Upper lobe of left lung (tissue), 6 donors: ENCODE data around the gene DNAJC18. TPM values are rescaled to one million over a fixed set of nuclear protein-coding genes. Genes with fewer than 3 reads are reported as not detected.

Experiments used
- ATAC-seq, 2 donors: fragments of 200-7000 bp; cut with Tn5 transposase; one replicate each; pipeline ENCODE4 v1.9.1; 2022; ENCODE audit warnings: mild to moderate bottlenecking in 2 of 2, moderate library complexity in 2 of 2; ENCODE audit not compliant: low FRiP score in 2 of 2
- DNase-seq, 2 donors: peaks; one replicate each; pipeline ENCODE4 v3.0.0-alpha.2; 2019 to 2020
- H3K27ac ChIP-seq, 4 donors: fragments of 200-600 bp; sonication (generic); one replicate each; pipeline ENCODE4 v1.5.1; 2016 to 2019
- H3K27me3 ChIP-seq, 4 donors: fragments of 200-600 bp; sonication (generic); one replicate each; pipeline ENCODE4 v1.5.1; 2017 to 2019
- H3K36me3 ChIP-seq, 4 donors: fragments of 200-600 bp; sonication (generic); one replicate each; pipeline ENCODE4 v1.5.1; 2016 to 2019
- H3K4me1 ChIP-seq, 4 donors: fragments of 200-600 bp; sonication (generic); one replicate each; pipeline ENCODE4 v1.5.1; 2018 to 2019
- H3K4me3 ChIP-seq, 4 donors: fragments of 200-600 bp; sonication (generic); one replicate each; pipeline ENCODE4 v1.5.1; 2017 to 2019; ENCODE audit warnings: mild to moderate bottlenecking in 2 of 4, moderate library complexity in 1 of 4
- H3K9me3 ChIP-seq, 4 donors: fragments of 200-600 bp; sonication (generic); one replicate each; pipeline ENCODE4 v1.5.1; 2018 to 2019
- EP300 ChIP-seq, 4 donors: sonication (generic); formaldehyde crosslinking; IDR thresholded peaks; one replicate each; pipeline ENCODE4 v1.5.1; 2017; ENCODE audit warnings: antibody characterized with exemption in 4 of 4, control low read depth in 2 of 4
- POLR2A ChIP-seq, 4 donors: fragments of 450-650 bp; IDR thresholded peaks; one replicate each; pipeline ENCODE4 v1.5.1; 2016 to 2017; ENCODE audit warnings: antibody characterized with exemption in 4 of 4, mild to moderate bottlenecking in 2 of 4
- POLR2AphosphoS5 ChIP-seq, 2 donors: sonication (generic); formaldehyde crosslinking; IDR thresholded peaks; one replicate each; pipeline ENCODE4 v1.5.1; 2017; ENCODE audit warnings: antibody characterized with exemption in 2 of 2
- WGBS, 2 donors: methylation state at CpG; one replicate each; pipeline ENCODE4 v1.1.5; 2017 to 2018; 5-methylcytosine and 5-hydroxymethylcytosine counted together
- total RNA-seq, 6 donors: library from RNA; depleted of rRNA in 4 of 6; stranded (reverse); fragments of >200 nt in 4 of 6; gene quantifications; one replicate each; pipeline versions ENCODE4 v1.1.0 to v1.2.1, GENCODE V29; 2016 to 2021
- TF ChIP-seq, protein P1 (sequence below), 6 experiments: fragments of 450-650 bp in 4 of 6; fragments of 200-600 bp in 2 of 6; sonication (generic) in 2 of 6; IDR thresholded peaks; one replicate each; pipeline ENCODE4 v1.5.1; 2016 to 2019; ENCODE audit warnings: antibody characterized with exemption in 6 of 6
- donor health status: DM: no; HTN: no; CAD: no; lungs with moderate emphysema.
- donor health status: DM: no; HTN: yes; CAD: no; lungs with severe emphysema.

DNAJC18 gene
- total RNA-seq, 6 donors from 2014 or later = 1.0 to 11.6 (median 6.3) TPM

DNA sequence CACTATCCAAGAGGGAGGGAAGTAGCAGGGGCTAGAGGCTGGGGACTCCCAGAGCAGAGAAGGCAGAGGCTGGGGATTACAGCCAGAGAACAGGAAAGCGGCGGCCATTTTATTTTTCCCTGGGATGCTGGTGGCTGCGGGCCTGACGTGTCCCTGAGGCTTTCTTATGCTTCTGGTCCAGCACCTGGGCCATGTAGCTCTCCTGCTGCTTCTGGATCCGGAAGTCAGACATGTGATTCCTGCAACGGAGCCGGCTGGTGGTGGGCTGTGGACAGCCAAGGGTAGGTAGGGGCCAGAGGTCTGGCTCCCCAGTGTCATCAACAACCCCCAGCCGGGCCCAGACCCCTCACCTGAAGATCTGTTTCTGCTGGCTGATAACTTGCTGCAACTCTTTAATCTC lies 42.6 kb downstream of the DNAJC18 start:
- Histone ChIP-seq H3K36me3 (no peaks in the 10 kb centered on the region), H3K27ac (no peak overlapping the region), H3K4me3 (no peak overlapping the region), H3K27me3 (peaks cover 0 to 31% (median 18%) of the 10 kb centered on the region in 4 donors), H3K9me3 (no peaks in the 10 kb centered on the region), H3K4me1 (peaks cover 14 to 37% (median 30%) of the 10 kb centered on the region in 4 donors)
- TF ChIP-seq EP300 (IDR thresholded peaks at IDR 0.05) = no peak
- TF ChIP-seq POLR2A (IDR thresholded peaks at IDR 0.05) = no peak
- TF ChIP-seq, protein P1, sequence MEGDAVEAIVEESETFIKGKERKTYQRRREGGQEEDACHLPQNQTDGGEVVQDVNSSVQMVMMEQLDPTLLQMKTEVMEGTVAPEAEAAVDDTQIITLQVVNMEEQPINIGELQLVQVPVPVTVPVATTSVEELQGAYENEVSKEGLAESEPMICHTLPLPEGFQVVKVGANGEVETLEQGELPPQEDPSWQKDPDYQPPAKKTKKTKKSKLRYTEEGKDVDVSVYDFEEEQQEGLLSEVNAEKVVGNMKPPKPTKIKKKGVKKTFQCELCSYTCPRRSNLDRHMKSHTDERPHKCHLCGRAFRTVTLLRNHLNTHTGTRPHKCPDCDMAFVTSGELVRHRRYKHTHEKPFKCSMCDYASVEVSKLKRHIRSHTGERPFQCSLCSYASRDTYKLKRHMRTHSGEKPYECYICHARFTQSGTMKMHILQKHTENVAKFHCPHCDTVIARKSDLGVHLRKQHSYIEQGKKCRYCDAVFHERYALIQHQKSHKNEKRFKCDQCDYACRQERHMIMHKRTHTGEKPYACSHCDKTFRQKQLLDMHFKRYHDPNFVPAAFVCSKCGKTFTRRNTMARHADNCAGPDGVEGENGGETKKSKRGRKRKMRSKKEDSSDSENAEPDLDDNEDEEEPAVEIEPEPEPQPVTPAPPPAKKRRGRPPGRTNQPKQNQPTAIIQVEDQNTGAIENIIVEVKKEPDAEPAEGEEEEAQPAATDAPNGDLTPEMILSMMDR (IDR thresholded peaks at IDR 0.05) = no peak
- no peak for TF ChIP-seq POLR2AphosphoS5 (IDR thresholded peaks at IDR 0.05)
- 92 to 97% methylated on average over 8 of the region's 8 CpGs for WGBS, 2 donors
- DNase-seq (no peak), ATAC-seq (no peak)

DNA sequence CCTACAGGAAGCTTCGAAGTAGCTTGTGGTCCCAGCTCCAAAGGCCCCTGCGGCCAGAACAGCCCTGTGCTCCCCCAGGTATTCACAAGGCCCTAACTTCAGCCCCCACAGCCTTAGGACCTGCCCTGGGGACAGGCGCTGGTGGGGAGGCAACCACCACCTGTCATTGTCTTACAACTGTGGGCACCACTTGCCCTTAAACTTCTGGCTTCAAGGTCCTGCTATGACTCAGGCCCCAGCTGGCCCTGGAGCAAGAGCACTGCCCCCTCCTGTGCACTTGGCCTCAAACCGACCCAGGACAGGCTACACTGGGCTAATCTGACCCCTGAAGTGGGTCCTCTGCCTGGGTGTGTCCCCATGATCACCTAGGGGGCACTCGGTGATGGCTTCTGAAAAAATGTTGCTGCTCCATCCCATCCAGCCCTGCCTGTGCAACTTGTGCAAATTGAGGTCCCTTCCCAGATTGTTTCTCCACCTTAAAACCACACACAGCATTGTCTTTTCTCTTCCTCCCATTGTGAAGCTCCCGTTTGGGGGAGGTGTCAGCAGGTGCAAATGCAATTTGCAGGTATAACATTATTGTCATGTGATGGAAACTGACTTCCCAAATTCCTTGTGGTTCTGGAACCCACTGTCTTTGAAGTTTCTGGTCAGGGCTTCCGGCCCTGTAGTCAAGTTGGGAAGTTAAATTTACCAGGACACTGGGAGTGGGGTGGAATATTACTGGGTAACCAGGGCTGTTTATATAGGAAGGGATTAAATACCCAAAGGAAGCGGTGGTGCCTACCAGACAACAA lies 43.3 kb downstream of the DNAJC18 start:
- Histone ChIP-seq H3K4me1 (peaks cover 14 to 43% (median 35%) of the 10 kb centered on the region in 4 donors), H3K9me3 (no peaks in the 10 kb centered on the region), H3K36me3 (no peaks in the 10 kb centered on the region), H3K4me3 (no peak overlapping the region), H3K27me3 (peaks cover 0 to 31% (median 18%) of the 10 kb centered on the region in 4 donors), H3K27ac (no peak overlapping the region)
- no peak for DNase-seq
- no peak for ATAC-seq
- TF ChIP-seq POLR2AphosphoS5 (IDR thresholded peaks at IDR 0.05) (no peak), POLR2A (IDR thresholded peaks at IDR 0.05) (no peak), EP300 (IDR thresholded peaks at IDR 0.05) (no peak)
- TF ChIP-seq, protein P1 (IDR thresholded peaks at IDR 0.05) = no peak
- WGBS, 2 donors = 75 to 82% methylated on average over 6 to 8 of the region's 8 CpGs

DNA sequence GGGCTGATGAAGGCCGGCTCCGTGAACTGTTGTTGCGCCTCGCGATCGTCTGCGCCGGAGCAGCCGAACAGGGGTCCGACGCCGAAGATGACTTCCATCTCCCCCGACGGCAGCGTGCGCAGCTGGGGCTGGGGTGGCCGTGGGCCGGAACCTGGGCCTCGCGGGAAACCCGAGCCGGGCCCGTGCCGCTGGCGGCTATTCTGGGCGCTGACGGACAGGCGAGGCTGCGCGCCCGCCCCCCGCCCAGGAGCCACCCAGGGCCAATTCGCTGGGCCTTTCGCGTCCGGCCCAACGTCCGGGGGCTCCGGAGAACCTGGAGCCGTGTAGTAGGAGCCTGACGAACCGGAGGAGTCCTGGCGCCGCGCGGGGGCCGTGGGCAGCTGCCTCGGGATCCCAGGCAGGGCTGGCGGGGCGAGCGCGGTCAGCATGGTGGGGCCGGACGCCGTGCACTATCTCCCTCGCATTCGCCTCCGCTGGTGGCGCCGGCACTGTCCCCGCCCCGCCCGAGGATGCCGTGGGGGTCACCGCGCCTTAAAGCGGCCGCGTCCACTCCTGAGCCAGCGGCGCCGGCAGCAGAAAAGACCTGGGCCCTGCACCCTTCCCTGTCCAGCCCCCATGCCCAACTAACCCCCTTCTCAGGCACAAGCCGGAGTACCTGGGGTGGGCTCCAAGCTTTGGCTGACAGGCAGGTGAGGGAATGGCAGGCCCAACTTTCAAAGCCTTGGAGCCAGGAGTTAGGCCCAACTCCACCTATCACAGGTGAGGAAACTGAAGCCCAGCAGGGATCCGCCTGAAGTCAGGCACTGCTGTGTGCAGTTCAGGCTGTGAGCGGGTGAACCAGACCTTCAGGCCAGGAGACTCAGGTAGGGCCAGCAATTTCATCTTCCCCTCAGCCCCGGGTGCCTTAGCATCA lies 44.4 kb downstream of the DNAJC18 start, which contains the start of gene PROB1:
Gene PROB1 (minus strand): TSS at position 451 of the 913 bp plus-strand sequence. CDS start 23 bp downstream, at position 428.
- H3K27me3 ChIP-seq = peaks cover 0 to 31% (median 18%) of the 10 kb centered on the region in 4 donors
- peak in 1 of 2 donors; percentile 88 for DNase-seq
- TF ChIP-seq POLR2AphosphoS5 (IDR thresholded peaks at IDR 0.05) = no peak
- TF ChIP-seq POLR2A (IDR thresholded peaks at IDR 0.05) = no peak
- no peak for TF ChIP-seq EP300 (IDR thresholded peaks at IDR 0.05)
- TF ChIP-seq, protein P1 (IDR thresholded peaks at IDR 0.05) = no peak
- no peaks in the 10 kb centered on the region for H3K9me3 ChIP-seq
- H3K36me3 ChIP-seq = no peaks in the 10 kb centered on the region
- H3K4me1 ChIP-seq = peaks cover 14 to 43% (median 35%) of the 10 kb centered on the region in 4 donors
- peak within 1 kb of the TSS in 3 of 4 donors; percentile 17 to 46 (median 35) for H3K27ac ChIP-seq
- WGBS, 2 donors = 41 to 54% methylated on average over 7 to 40 of the region's 76 CpGs
- H3K4me3 ChIP-seq = peak within 1 kb of the TSS; percentile 25 to 65 (median 54)
- peak in 1 of 2 donors; percentile 36 for ATAC-seq

DNA sequence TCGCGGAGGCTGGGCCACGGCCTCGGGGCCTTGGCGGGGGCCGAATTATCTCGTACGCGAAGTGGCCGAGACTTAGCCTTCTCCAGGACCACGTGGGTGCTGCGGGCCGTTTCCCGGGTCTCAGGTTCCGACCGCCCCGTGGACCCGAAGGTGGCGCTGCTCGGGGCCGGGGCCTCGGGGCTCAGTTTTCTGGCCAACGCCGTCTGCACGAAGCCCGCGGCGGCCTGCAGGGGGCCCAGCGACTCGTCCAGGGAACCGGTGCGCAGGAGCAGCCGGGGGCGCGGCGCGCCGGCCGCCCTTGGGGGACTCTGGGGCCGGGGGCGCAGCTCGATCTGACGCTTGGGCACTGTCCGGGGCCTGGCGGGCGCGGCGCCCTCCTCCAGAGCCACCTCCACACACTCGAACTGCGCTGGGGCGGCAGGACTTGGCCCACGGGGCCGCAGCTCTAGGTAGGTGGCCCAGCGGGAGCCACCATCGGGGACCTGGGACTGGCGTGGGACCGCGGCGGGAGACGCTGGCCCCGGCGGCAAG lies 45.1 kb downstream of the DNAJC18 start:
- WGBS, 2 donors = 24% methylated on average over 28 of the region's 62 CpGs; no CpG with 5 or more reads in 1 of the 2 donors
- DNase-seq = peak in 1 of 2 donors; percentile 91
- ATAC-seq = peak in 1 of 2 donors; percentile 37
- H3K4me3 ChIP-seq = peak overlapping the region; percentile 25 to 65 (median 54)
- peak overlapping the region in 2 of 4 donors; percentile 17 to 46 for H3K27ac ChIP-seq
- peaks cover 14 to 43% (median 35%) of the 10 kb centered on the region in 4 donors for H3K4me1 ChIP-seq
- peaks cover 0 to 31% (median 18%) of the 10 kb centered on the region in 4 donors for H3K27me3 ChIP-seq
- TF ChIP-seq POLR2A (IDR thresholded peaks at IDR 0.05) = no peak
- TF ChIP-seq, protein P1 (IDR thresholded peaks at IDR 0.05) = peak in 4 of 6 experiments; percentile 22 to 63 (median 54)
- no peaks in the 10 kb centered on the region for H3K36me3 ChIP-seq
- H3K9me3 ChIP-seq = no peaks in the 10 kb centered on the region
